ENCODE data around the gene SURF1.

The SURF1 gene

DNA sequence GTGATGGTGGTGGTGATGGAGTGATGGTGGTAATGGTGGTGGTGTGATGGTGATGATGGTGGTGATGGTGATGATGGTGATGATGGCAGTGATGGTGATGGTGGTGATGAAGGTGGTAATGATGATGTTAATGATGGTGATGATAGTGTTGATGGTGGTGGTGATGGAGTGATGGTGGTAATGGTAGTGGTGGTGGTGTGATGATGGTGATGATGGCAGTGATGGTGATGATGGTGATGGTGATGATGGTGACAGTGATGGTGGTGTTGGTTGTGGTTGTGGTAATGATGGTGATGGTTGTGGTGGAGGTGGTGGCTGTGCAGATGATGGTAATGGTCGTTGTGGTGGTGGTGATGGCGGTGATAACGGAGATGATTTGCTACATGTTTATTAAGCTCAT is 27.2 kb upstream of the SURF1 start:
- Histone ChIP-seq H3K36me3 (no peaks in the 10 kb centered on the region), H3K4me3 (no peak overlapping the region), H3K9me3 (no peaks in the 10 kb centered on the region), H3K4me1 (no peaks in the 10 kb centered on the region), H3K27ac (no peak overlapping the region), H3K27me3 (no peaks in the 10 kb centered on the region)
- intact Hi-C loops (cut with DNase I; ENCODE audit: low total_unique reads) = no loop called here
- DNase-seq = no peak
- TF ChIP-seq, protein P1, sequence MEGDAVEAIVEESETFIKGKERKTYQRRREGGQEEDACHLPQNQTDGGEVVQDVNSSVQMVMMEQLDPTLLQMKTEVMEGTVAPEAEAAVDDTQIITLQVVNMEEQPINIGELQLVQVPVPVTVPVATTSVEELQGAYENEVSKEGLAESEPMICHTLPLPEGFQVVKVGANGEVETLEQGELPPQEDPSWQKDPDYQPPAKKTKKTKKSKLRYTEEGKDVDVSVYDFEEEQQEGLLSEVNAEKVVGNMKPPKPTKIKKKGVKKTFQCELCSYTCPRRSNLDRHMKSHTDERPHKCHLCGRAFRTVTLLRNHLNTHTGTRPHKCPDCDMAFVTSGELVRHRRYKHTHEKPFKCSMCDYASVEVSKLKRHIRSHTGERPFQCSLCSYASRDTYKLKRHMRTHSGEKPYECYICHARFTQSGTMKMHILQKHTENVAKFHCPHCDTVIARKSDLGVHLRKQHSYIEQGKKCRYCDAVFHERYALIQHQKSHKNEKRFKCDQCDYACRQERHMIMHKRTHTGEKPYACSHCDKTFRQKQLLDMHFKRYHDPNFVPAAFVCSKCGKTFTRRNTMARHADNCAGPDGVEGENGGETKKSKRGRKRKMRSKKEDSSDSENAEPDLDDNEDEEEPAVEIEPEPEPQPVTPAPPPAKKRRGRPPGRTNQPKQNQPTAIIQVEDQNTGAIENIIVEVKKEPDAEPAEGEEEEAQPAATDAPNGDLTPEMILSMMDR (IDR thresholded peaks at IDR 0.05) = no peak

DNA sequence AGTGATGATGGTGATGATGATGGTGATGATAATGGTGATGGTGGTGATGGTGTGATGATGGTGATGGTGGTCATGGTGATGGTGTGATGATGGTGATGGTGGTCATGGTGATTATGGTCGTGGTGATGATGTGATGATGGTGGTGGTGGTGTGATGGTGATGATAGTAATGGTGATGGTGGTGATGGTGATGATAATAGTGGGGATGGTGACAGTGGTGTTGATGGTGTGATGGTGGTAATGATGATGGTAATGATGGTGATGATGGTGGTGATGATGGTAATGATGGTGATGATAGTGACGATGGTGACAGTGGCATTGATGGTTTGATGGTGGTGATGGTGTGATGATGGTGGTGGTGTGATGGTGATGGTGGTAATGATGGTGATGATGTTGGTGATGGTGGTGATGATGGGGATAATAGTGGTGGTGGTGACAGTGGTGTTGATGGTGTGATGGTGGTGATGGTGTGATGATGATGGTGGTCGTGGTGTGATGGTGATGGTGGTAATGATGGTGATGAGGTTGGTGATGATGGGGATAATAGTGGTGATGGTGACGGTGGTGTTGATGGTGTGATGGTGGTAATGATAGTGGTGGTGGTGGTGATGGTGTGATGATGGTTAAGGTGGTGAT is 26.3 kb upstream of the SURF1 start:
- Histone ChIP-seq H3K4me3 (no peak overlapping the region), H3K36me3 (no peaks in the 10 kb centered on the region), H3K9me3 (no peaks in the 10 kb centered on the region), H3K27me3 (no peaks in the 10 kb centered on the region), H3K4me1 (no peaks in the 10 kb centered on the region), H3K27ac (no peak overlapping the region)
- TF ChIP-seq, protein P1 (IDR thresholded peaks at IDR 0.05) = no peak
- intact Hi-C loops (cut with DNase I; ENCODE audit: low total_unique reads) = no loop called here
- no peak for DNase-seq

DNA sequence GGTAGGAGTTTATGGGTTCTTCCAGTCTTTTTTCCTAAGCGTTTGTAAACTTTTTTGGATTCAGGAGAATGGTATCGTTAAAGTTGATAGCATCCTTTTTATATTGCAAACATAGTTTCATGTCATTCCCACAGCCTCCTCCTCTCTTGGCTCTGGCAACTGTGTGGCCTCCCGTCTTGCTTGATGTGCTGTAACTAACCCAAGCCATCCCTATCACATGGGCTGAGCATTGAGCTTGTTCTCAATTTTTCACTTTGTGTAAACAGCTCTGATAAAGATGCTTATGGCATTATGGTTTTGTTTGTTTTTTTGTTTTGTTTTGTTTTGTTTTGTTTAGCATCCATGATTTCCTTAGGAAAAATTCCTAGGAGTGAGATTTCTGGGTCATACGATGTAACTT is 24.4 kb upstream of the SURF1 start:
- TF ChIP-seq, protein P1 (IDR thresholded peaks at IDR 0.05) = no peak
- no peak overlapping the region for H3K4me3 ChIP-seq
- H3K27me3 ChIP-seq = no peaks in the 10 kb centered on the region
- H3K4me1 ChIP-seq = peaks cover 0 to 8% (median 6%) of the 10 kb centered on the region in 4 donors
- H3K27ac ChIP-seq = no peak overlapping the region
- no peaks in the 10 kb centered on the region for H3K9me3 ChIP-seq
- intact Hi-C loops (cut with DNase I; ENCODE audit: low total_unique reads) = no loop called here
- DNase-seq = no peak
- no peaks in the 10 kb centered on the region for H3K36me3 ChIP-seq

DNA sequence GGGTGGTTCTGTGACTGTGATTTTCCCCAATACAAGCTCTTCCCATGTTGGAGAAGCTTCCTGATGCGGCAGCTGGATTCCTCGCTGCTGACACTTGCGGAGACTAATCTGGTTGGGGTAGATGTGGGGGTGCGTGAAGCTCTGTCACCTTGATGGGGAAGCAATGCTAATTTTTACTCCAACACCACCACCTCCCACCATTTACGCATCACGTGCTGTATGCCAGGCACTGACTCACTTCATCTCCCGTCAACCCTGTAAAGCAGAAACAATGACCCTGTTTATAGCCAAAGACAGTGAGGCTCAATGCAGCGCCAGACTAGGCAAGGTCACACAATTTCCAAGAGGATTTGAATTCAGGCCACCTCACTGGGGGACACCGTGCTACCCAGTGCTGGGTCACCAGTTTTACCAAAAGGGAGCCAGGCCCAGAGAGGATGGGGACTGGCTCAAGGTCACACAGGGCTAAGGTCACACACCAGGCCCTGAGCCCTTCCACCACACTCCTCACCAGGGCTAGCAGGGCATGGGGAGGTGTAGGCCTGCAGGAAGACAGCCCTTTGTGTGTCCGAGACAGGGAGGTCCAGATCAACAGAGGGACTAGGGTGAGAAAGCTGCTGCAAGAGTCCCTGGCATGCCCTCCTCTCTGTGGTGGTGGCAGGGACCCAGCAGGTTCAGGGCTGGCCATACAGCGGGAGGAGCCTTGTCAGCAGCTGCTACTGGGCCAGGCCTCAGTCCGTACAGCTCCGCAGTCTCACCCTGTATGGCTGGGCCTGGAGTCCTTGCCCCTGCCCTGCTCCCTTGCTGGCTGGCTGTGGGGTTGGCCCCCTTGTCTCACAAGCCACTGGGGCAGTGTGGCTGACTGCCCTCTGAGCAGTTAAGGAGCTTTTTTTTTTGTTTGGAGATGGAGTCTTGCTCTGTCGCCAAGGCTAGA is 23.1 kb upstream of the SURF1 start:
- TF ChIP-seq, protein P1 (IDR thresholded peaks at IDR 0.05) = no peak
- H3K4me3 ChIP-seq = no peak overlapping the region
- H3K36me3 ChIP-seq = no peaks in the 10 kb centered on the region
- H3K9me3 ChIP-seq = no peaks in the 10 kb centered on the region
- H3K4me1 ChIP-seq = peaks cover 0 to 13% (median 11%) of the 10 kb centered on the region in 4 donors
- no peaks in the 10 kb centered on the region for H3K27me3 ChIP-seq
- DNase-seq = no peak
- no peak overlapping the region for H3K27ac ChIP-seq
- intact Hi-C loops (cut with DNase I; ENCODE audit: low total_unique reads) = loop anchor here (5.0 kb wide), 1 partner anchor 38 kb away; the partner anchor contains the start of gene REXO4

DNA sequence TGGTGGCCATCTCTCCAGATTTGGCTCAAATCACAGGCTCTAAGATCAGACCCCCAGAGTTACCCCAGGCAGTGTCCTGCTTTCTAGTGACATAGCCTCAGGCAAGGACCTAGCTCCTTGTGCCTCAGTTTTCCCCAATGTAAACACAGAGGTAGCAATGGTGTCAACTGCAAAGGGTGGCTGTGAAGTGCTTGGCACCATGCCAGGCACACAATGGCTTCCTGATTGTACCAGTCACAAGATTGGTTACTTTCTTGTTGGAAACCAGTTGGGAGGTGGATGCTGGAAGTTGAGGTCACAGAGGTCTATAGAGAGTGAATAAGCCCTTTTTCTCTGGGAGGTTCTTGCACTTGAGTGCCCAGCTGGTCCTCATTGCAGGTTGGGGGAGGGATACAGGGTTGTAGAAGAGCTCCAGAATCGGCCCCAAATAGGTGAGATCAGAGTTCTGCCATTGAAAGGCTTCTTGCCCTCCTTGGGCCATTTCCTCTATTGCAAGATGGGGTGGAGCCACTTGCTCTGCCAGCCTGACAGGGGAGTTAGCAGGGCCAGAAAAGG is 22.2 kb upstream of the SURF1 start:
- TF ChIP-seq, protein P1 (IDR thresholded peaks at IDR 0.05) = no peak
- no peak overlapping the region for H3K4me3 ChIP-seq
- H3K4me1 ChIP-seq = peaks cover 0 to 23% (median 18%) of the 10 kb centered on the region in 4 donors
- no peak overlapping the region for H3K27ac ChIP-seq
- peaks cover 0 to 1% (median 0%) of the 10 kb centered on the region in 3 donors for H3K36me3 ChIP-seq
- DNase-seq = no peak
- no peaks in the 10 kb centered on the region for H3K9me3 ChIP-seq
- H3K27me3 ChIP-seq = no peaks in the 10 kb centered on the region
- intact Hi-C loops (cut with DNase I; ENCODE audit: low total_unique reads) = loop anchor here (5.0 kb wide), 1 partner anchor 39 kb away; the partner anchor contains the start of gene REXO4

Data from tibial artery (tissue), 4 donors.